Activated CD8-positive, alpha-beta T cell treated with anti-CD3 and anti-CD28 coated beads for 36 hours (primary cell): ENCODE data around the gene PRDM11. TPM values are rescaled to one million over a fixed set of nuclear protein-coding genes. Genes with fewer than 3 reads are reported as not detected.

Source experiments
- ATAC-seq: fragments of 200-7000 bp; cut with Tn5 transposase; one replicate; pipeline ENCODE4 v1.10.0; 2021; ENCODE audit warnings: mild to moderate bottlenecking, moderate library complexity
- CTCF ChIA-PET: fragments of 350-600 bp; sonication (Branson Sonifier 250); formaldehyde crosslinking; loops from one replicate; lab custom pipeline; 2021; ENCODE audit warnings: antibody characterized with exemption; lab: Charles Lee
- POLR2A ChIA-PET: fragments of 350-600 bp; sonication (Branson Sonifier 250); formaldehyde crosslinking; loops from one replicate; lab custom pipeline; 2021; ENCODE audit warnings: antibody characterized with exemption; lab: Charles Lee
- DNase-seq: peaks from one replicate; pipeline ENCODE4 v3.0.0-alpha.2; 2020
- H3K27ac Mint-ChIP-seq: one replicate; pipeline ENCODE4 v1.8.0; 2021; ENCODE audit warnings: mild to moderate bottlenecking, mixed read lengths
- H3K27me3 Mint-ChIP-seq: one replicate; pipeline ENCODE4 v1.8.0; 2021; ENCODE audit warnings: mixed read lengths
- H3K36me3 Mint-ChIP-seq: one replicate; pipeline ENCODE4 v1.8.0; 2021; ENCODE audit warnings: low read depth, mixed read lengths
- H3K4me1 Mint-ChIP-seq: one replicate; pipeline ENCODE4 v1.8.0; 2021; ENCODE audit warnings: low read depth, mixed read lengths
- H3K4me3 Mint-ChIP-seq: one replicate; pipeline ENCODE4 v1.8.0; 2021; ENCODE audit warnings: mild to moderate bottlenecking, moderate library complexity, mixed read lengths
- H3K9me3 Mint-ChIP-seq: one replicate; pipeline ENCODE4 v1.8.0; 2021; ENCODE audit warnings: mixed read lengths
- CTCF ChIP-seq: fragments of 200-600 bp; IDR thresholded peaks from one replicate; pipeline ENCODE4 v1.8.0; 2022; ENCODE audit warnings: antibody characterized with exemption, mild to moderate bottlenecking
- intact Hi-C: fragments of 100-400 bp; cut with micrococcal nuclease; formaldehyde crosslinking; loops from one replicate; pipeline ENCODE4 v1.10.0; 2022
- total RNA-seq, 2 experiments: library from RNA; stranded (reverse); gene quantifications; one replicate each; pipeline ENCODE4 v1.2.3, GENCODE V29; 2021

Gene PRDM11
- total RNA-seq, 2 experiments from 2014 or later = 2.6 to 3.5 TPM

- ChIA-PET CTCF (interaction anchor here (1.0 to 2.4 kb wide), 4 partner anchors 23 to 207 kb away, joined by 3 to 14 read pairs (median 6); no protein-coding TSS in a partner anchor), POLR2A (no interaction called here)
- Mint-ChIP-seq H3K27me3 (peaks cover 29% of the 10 kb centered on the region), H3K9me3 (no peaks in the 10 kb centered on the region), H3K4me1 (no peaks in the 10 kb centered on the region), H3K27ac (no peak overlapping the region), H3K4me3 (no peak overlapping the region), H3K36me3 (no peaks in the 10 kb centered on the region)
- no peak for ATAC-seq
- intact Hi-C loops = no loop called here
- no peak for DNase-seq
- no peak for TF ChIP-seq CTCF
Observed at GRCh38 chr11:45133878-45134277, 12.6 kb upstream of the PRDM11 start.

- H3K4me3 Mint-ChIP-seq = no peak overlapping the region
- intact Hi-C loops = no loop called here
- peak; percentile 85 for ATAC-seq
Observed at GRCh38 chr11:45141171-45141570, 5.3 kb upstream of the PRDM11 start.

GRCh38 chr11:45141631-45142030, 4.8 kb upstream of the PRDM11 start:
- ATAC-seq = no peak
- DNase-seq = no peak
- Mint-ChIP-seq H3K27me3 (peaks cover 28% of the 10 kb centered on the region), H3K4me3 (no peak overlapping the region), H3K27ac (no peak overlapping the region), H3K36me3 (no peaks in the 10 kb centered on the region), H3K9me3 (no peaks in the 10 kb centered on the region), H3K4me1 (peaks cover 13% of the 10 kb centered on the region)
- ChIA-PET CTCF (interaction anchor here (1.2 to 1.3 kb wide), 3 partner anchors 31 to 205 kb away, joined by 3 to 5 read pairs (median 4); no protein-coding TSS in a partner anchor), POLR2A (no interaction called here)
- no peak for TF ChIP-seq CTCF
- intact Hi-C loops = no loop called here

More at GRCh38 chr11:45141171-45141570, 5.3 kb upstream of the PRDM11 start:
- H3K27ac Mint-ChIP-seq = no peak overlapping the region
- H3K36me3 Mint-ChIP-seq = no peaks in the 10 kb centered on the region
- H3K9me3 Mint-ChIP-seq = no peaks in the 10 kb centered on the region
- H3K27me3 Mint-ChIP-seq = peaks cover 29% of the 10 kb centered on the region
- ChIA-PET CTCF (interaction anchor here (1.2 to 1.3 kb wide), 3 partner anchors 31 to 205 kb away, joined by 3 to 5 read pairs (median 4); no protein-coding TSS in a partner anchor), POLR2A (no interaction called here)
- DNase-seq = peak; percentile 70
- no peak for TF ChIP-seq CTCF
- H3K4me1 Mint-ChIP-seq = peaks cover 13% of the 10 kb centered on the region

GRCh38 chr11:45142241-45143055, 4.0 kb upstream of the PRDM11 start:
- H3K36me3 Mint-ChIP-seq = no peaks in the 10 kb centered on the region
- ChIA-PET POLR2A (no interaction called here), CTCF (interaction anchor here (0.9 to 1.4 kb wide), 3 partner anchors 9 to 32 kb away, joined by 3 to 4 read pairs (median 3); no protein-coding TSS in a partner anchor)
- H3K4me1 Mint-ChIP-seq = peaks cover 13% of the 10 kb centered on the region
- DNase-seq = no peak
- ATAC-seq = no peak
- no peaks in the 10 kb centered on the region for H3K9me3 Mint-ChIP-seq
- no peak overlapping the region for H3K27ac Mint-ChIP-seq
- intact Hi-C loops = no loop called here
- TF ChIP-seq CTCF = no peak
- H3K27me3 Mint-ChIP-seq = peaks cover 28% of the 10 kb centered on the region
- H3K4me3 Mint-ChIP-seq = no peak overlapping the region

- H3K9me3 Mint-ChIP-seq = no peaks in the 10 kb centered on the region
- no peak overlapping the region for H3K27ac Mint-ChIP-seq
- ATAC-seq (no peak), DNase-seq (no peak)
- H3K4me1 Mint-ChIP-seq = peaks cover 22% of the 10 kb centered on the region
- H3K36me3 Mint-ChIP-seq = no peaks in the 10 kb centered on the region
- no peak overlapping the region for H3K4me3 Mint-ChIP-seq
- intact Hi-C loops = no loop called here
- H3K27me3 Mint-ChIP-seq = peaks cover 26% of the 10 kb centered on the region
- ChIA-PET POLR2A (no interaction called here), CTCF (interaction anchor here (1.4 kb wide), 1 partner anchor 8 kb away, joined by 3 read pairs; no protein-coding TSS in a partner anchor)
- no peak for TF ChIP-seq CTCF
Observed at GRCh38 chr11:45143494-45143893, 2.9 kb upstream of the PRDM11 start.
